ENCODE data around the gene LIPC. TPM values are rescaled to one million over a fixed set of nuclear protein-coding genes. Genes with fewer than 3 reads are reported as not detected.

LIPC gene
- total RNA-seq, 1 donor from 2014 or later, result not detected

- Mint-ChIP-seq H3K4me1 (peaks cover 20% of the 10 kb centered on the region), H3K4me3 (no peak overlapping the region), H3K27ac (no peak overlapping the region), H3K9me3 (peaks cover 7% of the 10 kb centered on the region), H3K27me3 (ENCODE audit: low read depth) (no peaks in the 10 kb centered on the region), H3K36me3 (peaks cover 2% of the 10 kb centered on the region)
- DNase-seq (ENCODE audit: low spot score in 2 of 2, unreplicated experiment in 2 of 2), result no peak
- TF ChIP-seq, protein P1, sequence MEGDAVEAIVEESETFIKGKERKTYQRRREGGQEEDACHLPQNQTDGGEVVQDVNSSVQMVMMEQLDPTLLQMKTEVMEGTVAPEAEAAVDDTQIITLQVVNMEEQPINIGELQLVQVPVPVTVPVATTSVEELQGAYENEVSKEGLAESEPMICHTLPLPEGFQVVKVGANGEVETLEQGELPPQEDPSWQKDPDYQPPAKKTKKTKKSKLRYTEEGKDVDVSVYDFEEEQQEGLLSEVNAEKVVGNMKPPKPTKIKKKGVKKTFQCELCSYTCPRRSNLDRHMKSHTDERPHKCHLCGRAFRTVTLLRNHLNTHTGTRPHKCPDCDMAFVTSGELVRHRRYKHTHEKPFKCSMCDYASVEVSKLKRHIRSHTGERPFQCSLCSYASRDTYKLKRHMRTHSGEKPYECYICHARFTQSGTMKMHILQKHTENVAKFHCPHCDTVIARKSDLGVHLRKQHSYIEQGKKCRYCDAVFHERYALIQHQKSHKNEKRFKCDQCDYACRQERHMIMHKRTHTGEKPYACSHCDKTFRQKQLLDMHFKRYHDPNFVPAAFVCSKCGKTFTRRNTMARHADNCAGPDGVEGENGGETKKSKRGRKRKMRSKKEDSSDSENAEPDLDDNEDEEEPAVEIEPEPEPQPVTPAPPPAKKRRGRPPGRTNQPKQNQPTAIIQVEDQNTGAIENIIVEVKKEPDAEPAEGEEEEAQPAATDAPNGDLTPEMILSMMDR (IDR thresholded peaks at IDR 0.05; ENCODE audit: unreplicated experiment), result no peak
Measured at GRCh38 chr15:58490086-58490887, 58.5 kb downstream of the LIPC start.

- TF ChIP-seq, protein P1 (IDR thresholded peaks at IDR 0.05; ENCODE audit: unreplicated experiment), result no peak
- Mint-ChIP-seq H3K27ac (no peak overlapping the region), H3K4me1 (peaks cover 20% of the 10 kb centered on the region), H3K4me3 (no peak overlapping the region), H3K27me3 (ENCODE audit: low read depth) (no peaks in the 10 kb centered on the region), H3K36me3 (peaks cover 2% of the 10 kb centered on the region), H3K9me3 (peaks cover 7% of the 10 kb centered on the region)
- no peak for DNase-seq (ENCODE audit: low spot score in 2 of 2, unreplicated experiment in 2 of 2)
Measured at GRCh38 chr15:58490888-58491473, 59.2 kb downstream of the LIPC start.

GRCh38 chr15:58491499-58492202 is 59.9 kb downstream of the LIPC start:
- Mint-ChIP-seq H3K4me3 (no peak overlapping the region), H3K27ac (no peak overlapping the region), H3K4me1 (peaks cover 17% of the 10 kb centered on the region), H3K27me3 (ENCODE audit: low read depth) (no peaks in the 10 kb centered on the region), H3K36me3 (peaks cover 2% of the 10 kb centered on the region), H3K9me3 (peaks cover 7% of the 10 kb centered on the region)
- TF ChIP-seq, protein P1 (IDR thresholded peaks at IDR 0.05; ENCODE audit: unreplicated experiment), result no peak
- DNase-seq (ENCODE audit: low spot score in 2 of 2, unreplicated experiment in 2 of 2), result no peak

DNA sequence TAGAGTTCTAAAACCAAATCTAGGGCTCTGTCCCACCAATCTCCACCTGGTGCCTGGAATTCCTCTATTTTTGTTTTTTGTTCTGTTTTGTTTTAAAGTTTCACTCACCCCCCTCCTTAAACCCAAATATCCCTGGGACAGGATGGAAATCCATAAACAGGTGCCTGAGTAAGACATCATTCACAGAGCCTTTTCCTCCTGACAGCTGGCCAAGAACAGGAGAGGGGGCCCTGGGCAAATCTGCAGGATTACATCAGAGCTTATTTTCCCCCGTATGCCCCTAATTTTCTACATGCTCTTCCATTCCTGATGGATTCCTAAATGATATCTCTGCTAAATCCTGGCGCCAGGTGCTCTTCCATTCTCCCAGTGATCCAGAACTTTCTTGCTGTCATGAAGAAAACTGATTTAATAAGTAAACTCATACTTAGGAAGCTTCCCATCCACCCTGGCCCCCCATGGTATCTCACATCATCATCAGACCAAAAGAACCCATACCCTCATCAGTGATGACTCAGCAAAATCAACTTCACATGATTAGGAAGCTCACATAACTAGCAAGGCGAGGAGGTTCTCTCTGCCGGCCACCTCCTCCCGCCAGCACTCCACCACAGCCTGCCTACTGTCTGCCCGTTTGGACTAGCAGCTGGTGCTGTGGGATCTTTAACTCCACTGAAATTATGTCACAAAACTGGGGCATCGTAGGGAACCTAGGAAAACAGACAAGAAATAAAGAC is 61.0 kb downstream of the LIPC start:
- TF ChIP-seq, protein P1 (IDR thresholded peaks at IDR 0.05; ENCODE audit: unreplicated experiment), result no peak
- Mint-ChIP-seq H3K4me3 (no peak overlapping the region), H3K36me3 (peaks cover 2% of the 10 kb centered on the region), H3K27ac (no peak overlapping the region), H3K27me3 (ENCODE audit: low read depth) (no peaks in the 10 kb centered on the region), H3K9me3 (peaks cover 7% of the 10 kb centered on the region), H3K4me1 (peaks cover 14% of the 10 kb centered on the region)
- DNase-seq (ENCODE audit: low spot score in 2 of 2, unreplicated experiment in 2 of 2), result no peak

GRCh38 chr15:58494567-58494966 is 62.8 kb downstream of the LIPC start:
- H3K9me3 Mint-ChIP-seq, result peaks cover 3% of the 10 kb centered on the region
- no peak overlapping the region for H3K27ac Mint-ChIP-seq
- H3K27me3 Mint-ChIP-seq (ENCODE audit: low read depth), result no peaks in the 10 kb centered on the region
- TF ChIP-seq, protein P1 (IDR thresholded peaks at IDR 0.05; ENCODE audit: unreplicated experiment), result no peak
- no peak overlapping the region for H3K4me3 Mint-ChIP-seq
- no peaks in the 10 kb centered on the region for H3K36me3 Mint-ChIP-seq
- no peak for DNase-seq (ENCODE audit: low spot score in 2 of 2, unreplicated experiment in 2 of 2)
- H3K4me1 Mint-ChIP-seq, result peaks cover 18% of the 10 kb centered on the region

Measured in mesothelial cell of epicardium (in vitro differentiated cells).